Measurements from ENCODE around the gene NCOA3.
"Not testable (repeated sequence)": the region's sequence is repeated elsewhere in the genome, so short reads cannot be mapped to it uniquely, and the experiment has no call there.

NCOA3 gene

DNA sequence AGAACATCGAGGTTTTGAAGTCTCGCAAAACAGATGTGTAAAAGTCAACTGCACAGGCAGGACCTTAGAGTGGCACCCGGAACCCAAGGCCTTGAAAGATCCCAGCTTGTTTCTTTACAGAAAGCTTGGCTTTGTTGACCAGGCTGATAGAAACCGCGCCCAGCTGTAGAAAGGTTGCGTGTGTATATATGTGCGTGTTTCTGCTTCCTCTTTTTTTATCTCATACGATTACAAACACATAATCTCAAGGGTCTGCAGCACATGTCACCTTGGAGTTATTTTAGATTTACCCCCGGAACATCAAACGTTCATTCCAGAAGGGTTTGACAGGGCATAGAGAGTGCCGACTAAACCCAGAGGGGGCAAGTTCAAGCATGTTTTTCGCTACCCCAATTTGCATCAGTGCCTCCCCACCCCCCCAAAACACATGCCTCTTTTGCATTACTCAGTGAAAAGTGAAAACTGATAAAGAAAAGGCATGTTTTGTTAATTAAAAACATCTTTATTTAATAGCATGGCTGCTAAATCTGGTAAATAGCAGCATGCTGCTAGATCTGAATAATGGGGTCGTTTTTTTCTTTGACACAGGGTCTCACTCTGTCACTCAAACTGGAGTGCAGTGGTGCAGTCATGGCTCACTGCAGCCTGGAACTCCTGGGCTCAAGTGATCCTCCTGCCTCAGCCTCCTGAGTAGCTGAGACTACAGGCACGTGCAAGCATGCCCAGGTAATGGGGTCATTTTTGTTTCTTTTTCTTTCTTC, 33.2 kb upstream of the NCOA3 start:
- no peak for DNase-seq (ENCODE audit: low read depth, low spot score)

DNA sequence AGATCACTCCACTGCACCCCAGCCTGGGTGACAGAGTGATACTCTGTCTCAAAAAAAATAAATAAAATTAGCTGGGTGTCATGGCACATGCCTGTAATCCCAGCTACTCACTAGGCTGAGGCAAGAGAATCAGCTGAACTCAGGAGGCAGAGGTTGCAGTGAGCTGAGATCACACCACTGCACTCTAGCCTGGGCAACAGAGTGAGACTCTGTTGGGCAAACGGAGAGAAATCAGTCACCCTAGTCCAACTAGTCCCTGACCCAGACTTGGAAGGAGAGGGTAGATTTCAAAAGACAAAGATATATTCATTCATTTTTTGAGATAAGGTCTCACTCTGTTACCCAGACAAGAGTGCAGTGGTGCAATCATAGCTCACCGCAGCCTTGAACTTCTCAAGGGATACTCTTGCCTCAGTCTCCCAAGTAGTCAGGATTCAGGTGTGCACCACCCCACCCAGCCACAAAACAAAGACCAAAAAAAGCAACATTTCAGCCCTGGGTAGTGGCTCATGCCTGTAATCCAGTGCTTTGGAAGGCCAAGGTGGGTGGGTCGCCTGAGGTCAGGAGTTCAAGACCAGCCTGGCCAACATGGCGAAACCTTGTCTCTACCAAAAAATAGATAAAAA, 26.2 kb upstream of the NCOA3 start:
- no peak for DNase-seq (ENCODE audit: low read depth, low spot score)

DNA sequence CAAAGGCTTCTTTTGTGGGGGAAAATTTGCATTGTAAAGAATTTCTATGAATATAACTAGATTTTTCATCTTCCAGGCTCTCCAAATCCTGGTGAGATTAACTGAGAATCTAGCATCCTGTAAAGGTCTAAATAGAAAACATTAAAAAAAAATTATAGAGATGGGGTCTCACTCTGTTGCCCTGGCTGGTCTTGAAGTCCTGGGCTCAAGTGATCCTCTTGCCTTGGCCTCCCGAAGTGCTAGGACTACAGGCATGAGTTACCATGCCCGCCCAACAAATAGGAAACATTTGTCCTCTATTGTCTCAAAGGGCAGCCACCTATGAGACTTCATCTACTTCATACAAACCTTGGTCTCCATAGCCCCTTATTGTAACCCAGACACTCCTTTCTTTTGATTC, 25.2 kb upstream of the NCOA3 start:
- DNase-seq (ENCODE audit: low read depth, low spot score), result no peak

DNA sequence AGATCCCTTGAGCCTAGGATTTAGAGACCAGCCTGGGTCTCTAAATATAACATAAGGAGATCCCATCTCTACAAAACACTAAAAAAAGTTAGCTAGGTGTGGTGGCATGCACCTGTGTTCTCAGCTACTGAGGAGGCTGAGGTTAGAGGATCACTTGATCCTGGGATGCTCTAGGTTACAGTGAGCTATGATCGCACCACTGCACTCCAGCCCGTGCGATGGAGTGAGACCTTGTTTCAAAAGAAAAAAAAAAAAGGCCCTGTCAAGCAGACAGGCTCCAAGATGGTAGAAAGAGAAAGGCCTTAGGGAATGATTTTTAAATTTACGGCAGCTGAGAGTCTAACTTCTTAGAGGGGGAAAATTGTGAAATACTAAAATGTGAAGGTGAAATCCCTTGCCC, 22.6 kb upstream of the NCOA3 start:
- DNase-seq (ENCODE audit: low read depth, low spot score), result no peak

DNA sequence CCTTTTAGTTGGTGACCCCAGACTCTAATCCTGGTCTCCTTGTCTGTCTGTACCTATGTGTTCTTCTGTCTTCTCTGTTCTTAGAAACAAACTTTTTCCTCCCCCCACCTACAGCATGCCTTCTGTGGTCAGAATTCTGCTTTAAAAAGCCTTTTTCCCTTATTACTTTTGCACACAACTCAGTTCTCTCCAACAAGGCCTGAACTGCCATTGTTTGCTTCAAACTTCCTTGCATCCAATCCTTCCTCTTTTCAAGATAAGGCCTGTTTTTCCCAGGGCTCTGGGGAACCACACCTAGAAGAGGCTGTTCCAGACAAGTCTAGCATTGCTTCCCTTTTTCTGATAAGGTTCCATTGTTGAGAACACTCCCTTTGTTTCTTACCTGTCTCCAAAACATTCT, 22.2 kb upstream of the NCOA3 start:
- no peak for DNase-seq (ENCODE audit: low read depth, low spot score)

DNA sequence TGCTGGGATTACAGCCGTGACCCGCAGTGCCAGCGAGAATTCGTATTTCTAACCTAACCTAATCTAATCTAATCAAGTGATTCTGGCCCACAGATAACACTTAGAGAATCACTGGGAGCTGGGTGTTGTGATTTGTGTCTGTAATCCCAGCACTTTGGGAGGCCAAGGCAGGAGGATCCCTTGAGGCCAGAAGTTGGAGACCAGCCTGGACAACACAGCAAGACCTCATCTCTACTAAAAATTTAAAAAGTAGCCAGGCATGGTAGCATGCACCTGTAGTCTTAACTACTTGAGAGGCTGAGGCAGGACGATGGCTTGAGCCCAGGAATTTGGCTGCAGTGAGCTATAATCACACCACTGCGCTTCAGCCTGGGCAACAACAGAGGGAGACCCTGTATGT, 21.4 kb upstream of the NCOA3 start:
- DNase-seq (ENCODE audit: low read depth, low spot score), result no peak

DNA sequence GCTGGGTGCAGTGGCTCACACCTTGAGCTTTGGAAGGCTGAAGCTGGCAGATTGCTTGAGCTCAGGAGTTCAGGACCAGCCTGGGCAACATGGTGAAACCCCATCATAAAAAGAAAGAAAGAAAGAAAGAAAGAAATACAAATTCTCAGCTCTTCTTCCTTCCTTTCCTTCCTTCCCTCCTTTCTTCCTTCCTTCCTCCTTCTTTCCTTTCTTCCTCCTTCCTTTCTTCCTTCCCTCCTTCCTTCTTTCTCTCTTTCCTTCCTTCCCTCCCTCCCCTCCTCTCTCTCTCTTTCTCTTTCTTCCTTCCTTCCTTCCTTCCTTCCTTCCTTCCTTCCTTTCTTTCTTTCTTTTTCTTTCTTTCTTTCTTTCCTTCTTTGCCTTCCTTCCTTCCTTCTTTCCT, 21.0 kb upstream of the NCOA3 start:
- DNase-seq (ENCODE audit: low read depth, low spot score), result no peak

DNA sequence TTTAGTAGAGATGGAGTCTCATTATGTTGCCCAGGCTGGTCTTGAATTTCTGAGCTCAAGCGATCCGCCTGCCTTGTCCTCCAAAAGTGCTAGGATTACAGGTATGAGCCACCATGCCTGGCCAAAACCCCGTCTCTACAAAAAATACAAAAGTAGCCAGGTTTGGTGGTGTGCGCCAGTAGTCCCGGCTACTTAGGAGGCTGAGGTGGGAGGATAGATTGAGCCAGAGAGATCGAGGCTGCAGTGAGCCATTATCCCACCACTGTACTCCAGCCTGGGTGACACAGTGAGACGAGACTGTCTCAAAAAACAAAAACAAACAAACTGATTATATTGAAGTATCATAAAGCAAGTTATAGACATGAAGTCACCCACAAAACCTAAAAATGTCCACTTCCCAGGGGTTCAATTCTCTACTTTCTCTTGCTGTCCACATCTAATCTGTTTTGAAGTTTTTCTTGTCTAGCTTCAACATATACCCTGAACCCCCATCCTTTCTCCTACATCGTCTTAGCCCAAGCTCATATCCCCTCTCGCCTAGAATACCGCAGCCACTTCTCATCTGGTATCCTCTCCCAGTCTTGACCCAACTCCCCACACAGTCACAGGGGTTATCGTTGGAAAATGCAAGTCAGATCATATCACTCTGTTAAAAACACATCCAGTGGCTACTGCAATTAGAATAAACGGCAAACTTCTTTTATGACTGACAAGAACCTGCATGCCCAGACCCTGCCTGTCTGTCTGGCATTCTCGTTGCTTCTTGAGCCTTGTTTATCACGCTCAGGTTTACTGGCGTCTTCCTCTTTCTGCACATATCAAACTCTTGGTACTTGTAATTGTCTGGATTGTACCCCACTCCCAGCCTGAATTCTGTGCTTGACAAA, 20.1 kb upstream of the NCOA3 start:
- no peak for DNase-seq (ENCODE audit: low read depth, low spot score)

DNA sequence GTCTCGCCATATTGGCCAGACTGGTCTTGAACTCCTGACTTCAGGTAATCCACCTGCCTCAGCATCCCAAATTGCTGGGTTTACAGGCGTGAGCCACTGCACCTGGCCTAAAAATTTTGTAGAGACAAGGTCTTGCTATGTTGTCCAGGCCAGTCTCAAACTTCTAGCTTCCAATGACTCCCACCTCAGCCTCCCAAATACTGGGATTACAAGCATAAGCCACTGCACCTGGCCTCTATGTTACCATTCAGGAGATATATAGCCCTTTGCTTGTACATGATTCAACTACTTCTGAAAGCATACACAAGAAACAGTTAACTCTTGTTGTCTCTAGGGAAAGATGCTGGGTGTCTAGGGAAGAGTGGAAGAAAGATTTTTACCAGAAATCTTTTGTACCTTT, 19.0 kb upstream of the NCOA3 start:
- no peak for DNase-seq (ENCODE audit: low read depth, low spot score)

DNA sequence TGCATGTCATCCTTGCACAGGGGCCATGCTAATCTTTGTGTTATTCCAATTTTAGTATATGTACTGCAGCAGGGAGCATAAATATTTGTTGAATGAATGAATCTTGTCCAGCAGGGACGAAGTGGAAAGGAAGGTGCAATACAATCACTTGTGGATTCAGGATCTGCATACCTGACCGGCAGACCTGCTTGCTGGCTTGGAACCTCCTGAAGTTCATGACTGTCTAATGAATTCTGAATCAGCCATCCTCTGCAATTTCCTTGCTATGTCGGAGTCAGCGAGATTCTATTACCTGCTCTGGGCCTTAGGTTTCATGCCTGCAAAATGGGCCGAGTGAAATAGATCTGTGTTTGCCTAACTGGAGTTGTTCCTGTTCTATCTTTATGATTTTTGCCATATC, 17.4 kb upstream of the NCOA3 start:
- DNase-seq (ENCODE audit: low read depth, low spot score), result no peak

DNA sequence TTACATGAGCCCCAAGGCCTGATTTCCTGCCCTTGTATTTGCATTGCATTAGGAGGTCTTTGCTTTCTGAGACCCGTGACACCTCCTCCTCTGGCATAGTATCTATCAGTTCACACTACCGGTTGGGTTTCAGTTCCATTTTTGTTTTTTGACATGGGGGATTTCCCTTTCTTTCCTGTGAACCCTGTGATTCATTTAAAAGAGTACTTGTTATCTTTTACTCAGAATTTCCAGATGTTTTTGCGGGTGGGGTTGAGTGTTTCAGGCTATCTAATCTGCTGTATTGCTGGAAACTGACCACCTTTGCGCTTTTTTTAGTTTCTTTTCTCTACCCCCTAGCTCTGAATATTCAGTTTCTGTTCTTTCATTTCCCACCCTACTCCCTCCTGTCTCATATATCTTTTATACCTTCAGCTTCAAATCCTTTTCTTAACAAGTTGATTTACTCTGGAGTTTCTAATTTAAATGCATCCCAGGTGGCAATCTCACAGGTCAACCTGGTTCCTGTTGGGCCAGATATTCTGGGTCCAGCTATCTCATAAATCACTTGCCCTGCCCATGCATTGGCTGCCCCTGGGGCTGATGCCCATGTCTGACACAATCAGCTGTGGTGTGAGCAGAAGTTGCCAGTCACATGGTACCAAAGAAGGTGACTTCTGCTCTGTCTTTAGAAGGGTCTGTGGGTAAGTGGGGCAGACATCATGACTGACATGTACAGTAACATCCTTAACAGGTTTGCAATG, 14.3 kb upstream of the NCOA3 start:
- no peak for DNase-seq (ENCODE audit: low read depth, low spot score)

DNA sequence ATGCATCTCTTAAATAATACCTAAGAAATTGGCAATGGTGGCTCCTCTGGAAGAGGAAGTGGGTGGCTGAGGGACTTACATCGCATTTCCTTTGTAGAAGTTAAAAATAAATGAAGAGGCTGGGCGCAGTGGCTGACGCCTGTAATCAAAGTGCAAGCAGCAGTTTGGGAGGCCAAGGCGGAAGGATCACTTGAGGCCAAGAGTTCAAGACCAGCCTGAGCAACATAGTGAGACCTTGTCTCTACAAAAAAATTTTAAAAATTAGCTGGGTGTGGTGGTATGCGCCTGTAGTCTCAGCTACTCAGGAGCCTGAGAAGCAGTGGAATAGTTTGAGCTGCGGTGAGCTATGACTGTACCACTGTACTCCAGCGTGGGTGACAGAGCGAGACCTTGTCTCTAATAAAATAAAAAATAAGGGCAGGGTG, 12.2 kb upstream of the NCOA3 start:
- DNase-seq (ENCODE audit: low read depth, low spot score), result no peak

DNA sequence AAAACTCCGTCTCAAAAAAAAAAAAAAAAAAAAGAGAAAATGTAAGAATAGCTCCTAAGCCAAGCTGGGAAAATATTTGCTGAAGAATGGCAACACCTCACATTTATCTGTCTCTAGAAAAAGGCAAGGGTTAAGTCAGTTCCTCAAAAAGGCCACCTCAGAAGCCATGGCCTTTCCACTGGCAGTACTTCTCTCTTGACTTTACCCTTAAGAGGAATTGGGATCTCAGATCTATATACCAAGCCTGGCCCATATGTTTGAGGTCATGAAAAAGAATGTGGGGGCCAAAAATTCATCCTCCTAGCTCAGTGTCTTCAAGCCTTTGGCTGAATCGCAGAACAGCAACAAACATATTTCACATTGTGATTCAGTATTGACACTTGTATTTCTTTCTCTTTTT, 10.9 kb upstream of the NCOA3 start:
- DNase-seq (ENCODE audit: low read depth, low spot score), result no peak

DNA sequence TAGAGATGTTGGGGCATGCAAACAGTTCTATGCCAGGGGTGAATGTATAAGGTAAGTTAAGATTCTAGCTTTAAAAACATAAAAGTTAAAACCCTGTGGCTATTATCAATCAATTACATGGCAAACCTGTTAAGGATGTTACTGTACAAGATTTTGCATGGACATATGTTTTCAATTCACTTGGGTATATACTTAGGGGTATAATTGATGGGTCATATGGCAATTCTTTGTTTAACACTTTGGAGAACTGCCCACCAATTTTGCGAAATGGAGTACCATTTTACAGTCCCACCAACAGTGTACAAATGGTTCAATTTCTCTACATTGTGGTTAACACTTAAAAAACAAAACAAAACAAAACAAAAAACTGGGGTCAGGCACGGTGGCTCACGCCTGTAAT, 9.4 kb upstream of the NCOA3 start:
- no peak for DNase-seq (ENCODE audit: low read depth, low spot score)

DNA sequence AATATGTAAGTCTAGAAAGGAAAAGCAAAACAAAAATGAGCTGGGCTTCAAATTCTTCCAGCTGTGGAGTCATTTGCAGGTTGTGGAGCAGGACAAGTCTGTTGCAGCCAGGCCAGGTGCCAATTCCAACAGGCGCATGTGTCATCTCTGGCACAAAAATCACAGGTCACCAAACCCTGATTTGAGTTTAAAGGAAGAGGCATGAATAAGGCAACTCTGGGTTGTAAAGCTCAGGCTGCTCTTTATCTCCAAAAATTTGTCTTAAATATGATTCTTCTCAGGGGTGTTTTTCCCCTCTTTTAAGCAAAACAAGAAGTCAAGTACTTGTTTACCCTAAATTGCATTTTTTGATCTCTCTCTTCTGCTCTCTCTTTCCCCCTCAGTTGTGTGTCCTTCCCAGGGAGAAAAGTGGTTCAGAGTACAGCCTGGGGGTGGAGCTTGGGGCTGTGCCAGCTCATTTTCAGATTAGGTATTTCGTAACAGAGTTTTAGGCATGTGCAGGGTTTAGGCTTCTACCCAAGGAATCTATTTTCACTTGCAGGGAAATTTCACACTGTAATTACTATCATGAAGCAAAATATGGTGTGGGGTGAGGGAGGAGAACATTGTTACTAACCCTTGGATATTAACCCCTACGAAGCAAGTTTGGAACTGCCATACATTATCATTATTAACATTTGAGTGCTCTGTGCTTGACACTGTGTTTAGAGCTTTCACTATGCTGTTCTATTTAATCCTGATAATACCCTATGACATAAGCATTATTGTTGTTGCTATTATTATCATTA, 8.3 kb upstream of the NCOA3 start:
- peak; percentile 53 for DNase-seq (ENCODE audit: low read depth, low spot score)

DNA sequence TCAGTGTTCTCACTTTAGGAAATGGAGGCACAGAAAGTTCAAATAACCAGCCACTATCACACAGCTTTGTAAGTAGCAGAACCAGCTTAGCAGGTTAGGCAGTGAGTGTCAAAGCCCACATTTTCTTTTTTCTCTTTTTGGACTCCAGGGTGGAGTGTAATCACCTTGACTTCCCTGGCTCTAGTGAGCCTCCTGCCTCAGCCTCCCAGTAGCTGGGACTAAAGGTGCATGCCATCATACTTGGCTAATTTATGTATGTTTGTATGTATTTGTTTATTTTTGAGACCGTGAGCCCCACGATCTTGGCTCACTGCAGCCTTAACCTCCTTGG, 7.8 kb upstream of the NCOA3 start:
- peak; percentile 49 for DNase-seq (ENCODE audit: low read depth, low spot score)

DNA sequence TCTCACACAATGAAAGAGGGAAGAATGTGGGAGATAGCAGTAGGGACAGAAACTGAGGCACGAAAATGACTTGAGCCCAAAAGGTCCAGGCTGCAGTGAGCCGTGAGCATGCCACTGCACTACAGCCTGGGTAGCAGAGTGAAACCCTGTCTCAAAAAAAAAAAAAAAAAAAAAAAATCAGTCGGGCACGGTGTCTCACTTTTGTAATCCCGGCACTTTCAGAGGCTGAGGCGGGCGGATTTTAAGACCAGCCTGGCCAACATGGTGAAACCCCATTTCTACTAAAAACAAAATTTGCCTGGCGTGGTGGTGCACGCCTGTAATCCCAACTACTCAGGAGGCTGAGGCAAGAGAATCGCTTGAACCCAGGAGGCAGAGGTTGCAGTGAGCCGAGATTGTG, 7.1 kb upstream of the NCOA3 start:
- DNase-seq (ENCODE audit: low read depth, low spot score), result not testable (repeated sequence)

DNA sequence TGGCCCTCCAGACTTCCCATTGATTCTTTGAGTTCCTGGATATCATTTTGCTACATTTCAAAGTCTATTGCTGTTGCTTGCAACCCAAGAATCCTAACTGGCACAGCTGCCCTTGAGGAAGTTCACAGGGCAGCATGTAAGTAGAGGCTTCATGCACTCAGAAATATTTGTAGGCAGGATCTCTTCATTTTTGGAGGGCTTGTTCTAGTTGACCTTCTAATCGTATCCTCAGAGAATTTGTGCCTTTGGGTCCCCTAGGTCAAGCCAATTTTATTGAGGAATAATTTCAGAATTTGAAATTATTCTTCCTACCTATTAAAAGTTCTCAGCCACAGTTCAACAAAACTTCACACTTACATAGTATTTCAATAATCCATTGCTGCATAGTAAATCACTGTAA, 5.6 kb upstream of the NCOA3 start:
- no peak for DNase-seq (ENCODE audit: low read depth, low spot score)

DNA sequence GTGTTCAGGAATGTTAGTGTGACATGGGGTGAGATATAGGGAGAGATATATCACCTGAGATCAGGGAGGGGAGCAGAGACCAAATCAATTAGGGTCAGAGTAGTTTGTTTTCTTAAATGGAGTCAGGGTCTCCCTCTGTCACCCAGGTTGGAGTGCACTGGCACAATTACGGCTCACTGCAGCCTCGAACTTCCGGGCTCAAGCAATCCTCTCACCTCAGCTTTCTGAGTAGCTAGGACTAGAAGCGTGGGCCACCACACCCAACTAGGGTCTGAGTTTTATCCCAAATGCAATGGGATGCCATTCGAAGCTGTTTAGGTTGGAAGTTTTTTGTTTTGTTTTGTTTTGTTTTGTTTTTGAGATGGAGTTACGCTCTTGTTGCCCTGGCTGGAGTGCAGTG, 3.1 kb upstream of the NCOA3 start:
- DNase-seq (ENCODE audit: low read depth, low spot score), result no peak

DNA sequence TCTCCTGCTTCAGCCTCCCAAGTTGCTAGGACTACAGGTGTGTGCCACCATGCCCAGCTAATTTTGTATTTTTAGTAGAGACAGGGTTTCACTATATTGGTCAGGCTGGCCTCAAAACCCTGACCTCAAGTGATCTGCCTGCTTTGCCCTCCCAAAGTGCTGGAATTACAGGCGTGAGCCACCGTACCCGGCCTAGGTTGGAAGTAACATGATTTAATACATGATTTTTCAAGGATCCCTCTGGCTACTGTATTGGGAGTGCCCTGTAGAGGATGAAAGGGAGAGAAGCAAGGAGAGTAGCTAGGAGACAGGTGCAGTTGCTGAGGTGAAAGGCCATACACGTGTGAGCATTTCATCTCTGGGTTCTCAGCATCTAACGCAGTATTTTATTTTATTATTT, 2.6 kb upstream of the NCOA3 start:
- DNase-seq (ENCODE audit: low read depth, low spot score), result no peak

DNA sequence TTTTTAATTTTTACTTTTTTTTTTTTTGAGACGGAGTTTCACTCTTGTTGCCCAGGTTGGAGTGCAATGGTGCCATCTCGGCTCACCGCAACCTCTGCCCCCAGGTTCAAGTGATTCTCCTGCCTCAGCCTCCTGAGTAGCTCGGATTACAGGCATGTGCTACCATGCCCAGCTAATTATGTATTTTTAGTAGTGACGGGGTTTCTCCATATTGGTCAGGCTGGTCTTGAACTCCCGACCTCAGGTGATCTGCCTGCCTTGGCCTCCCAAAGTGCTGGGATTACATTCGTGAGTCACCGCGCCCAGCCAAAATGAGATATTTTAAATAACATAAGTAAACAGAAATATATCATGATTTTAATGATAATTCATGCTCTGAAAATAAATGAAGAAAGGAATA, 1.6 kb upstream of the NCOA3 start:
- not testable (repeated sequence) for DNase-seq (ENCODE audit: low read depth, low spot score)

All from ELF-1 (cell line).